GM21447 (cell line): Measurements from ENCODE around the gene PTPRT.

Experiments used
- ATAC-seq: cut with Tn5 transposase; IDR thresholded peaks from one replicate; pipeline ENCODE4 v1.9.1; 2021; ENCODE audit not compliant: unreplicated experiment

PTPRT gene

GRCh38 chr20:42978184-42978974 lies 211.3 kb downstream of the PTPRT start:
- ATAC-seq: no peak

- ATAC-seq: no peak
Measured at GRCh38 chr20:42975974-42976373, 213.7 kb downstream of the PTPRT start.

GRCh38 chr20:42974347-42974746 lies 215.4 kb downstream of the PTPRT start:
- ATAC-seq: no peak

GRCh38 chr20:42972591-42972990 lies 217.1 kb downstream of the PTPRT start:
- no peak for ATAC-seq

- ATAC-seq: no peak
Measured at GRCh38 chr20:42968746-42969145, 221.0 kb downstream of the PTPRT start.

GRCh38 chr20:42963796-42964195 lies 225.9 kb downstream of the PTPRT start:
- no peak for ATAC-seq

- no peak for ATAC-seq
Measured at GRCh38 chr20:42961771-42962170, 227.9 kb downstream of the PTPRT start.

- ATAC-seq: no peak
Measured at GRCh38 chr20:42959996-42960395, 229.7 kb downstream of the PTPRT start.

- no peak for ATAC-seq
Measured at GRCh38 chr20:42958367-42959069, 231.2 kb downstream of the PTPRT start.

GRCh38 chr20:42957704-42958095 lies 232.0 kb downstream of the PTPRT start:
- no peak for ATAC-seq

GRCh38 chr20:42957018-42957703 lies 232.5 kb downstream of the PTPRT start:
- no peak for ATAC-seq

- no peak for ATAC-seq
Measured at GRCh38 chr20:42955713-42956112, 234.0 kb downstream of the PTPRT start.

GRCh38 chr20:42954951-42955350 lies 234.8 kb downstream of the PTPRT start:
- ATAC-seq: no peak

GRCh38 chr20:42949950-42950349 lies 239.8 kb downstream of the PTPRT start:
- no peak for ATAC-seq

GRCh38 chr20:42945234-42945994 lies 244.3 kb downstream of the PTPRT start:
- no peak for ATAC-seq

- ATAC-seq: no peak
Measured at GRCh38 chr20:42941629-42942028, 248.1 kb downstream of the PTPRT start.

- no peak for ATAC-seq
Measured at GRCh38 chr20:42938441-42939205, 251.1 kb downstream of the PTPRT start.

- ATAC-seq: no peak
Measured at GRCh38 chr20:42936482-42936881, 253.2 kb downstream of the PTPRT start.

GRCh38 chr20:42924215-42924614 lies 265.5 kb downstream of the PTPRT start:
- ATAC-seq: no peak

- no peak for ATAC-seq
Measured at GRCh38 chr20:42923348-42923918, 266.3 kb downstream of the PTPRT start.
